Right lobe of liver (tissue), 4 donors: ENCODE results near the gene UBE3B.

ENCODE experiments used
- POLR2A ChIP-seq: fragments of 450-650 bp; IDR thresholded peaks from one replicate; pipeline ENCODE4 v1.6.1; 2017; ENCODE audit warnings: antibody characterized with exemption, mild to moderate bottlenecking
- TF ChIP-seq, protein P1 (sequence below), 4 donors: fragments of 200-600 bp in 3 of 4; fragments of 450-650 bp in 1 of 4; IDR thresholded peaks; one replicate each; pipeline versions ENCODE4 v1.5.1 to v1.8.0; 2016 to 2022; ENCODE audit warnings: antibody characterized with exemption in 4 of 4, mild to moderate bottlenecking in 2 of 4
- donor health status: DM: no; HTN: no; CAD: no.
- donor health status: DM: no; HTN: no; CAD: no.
- donor health status: DM: no; HTN: yes; CAD: no.

DNA sequence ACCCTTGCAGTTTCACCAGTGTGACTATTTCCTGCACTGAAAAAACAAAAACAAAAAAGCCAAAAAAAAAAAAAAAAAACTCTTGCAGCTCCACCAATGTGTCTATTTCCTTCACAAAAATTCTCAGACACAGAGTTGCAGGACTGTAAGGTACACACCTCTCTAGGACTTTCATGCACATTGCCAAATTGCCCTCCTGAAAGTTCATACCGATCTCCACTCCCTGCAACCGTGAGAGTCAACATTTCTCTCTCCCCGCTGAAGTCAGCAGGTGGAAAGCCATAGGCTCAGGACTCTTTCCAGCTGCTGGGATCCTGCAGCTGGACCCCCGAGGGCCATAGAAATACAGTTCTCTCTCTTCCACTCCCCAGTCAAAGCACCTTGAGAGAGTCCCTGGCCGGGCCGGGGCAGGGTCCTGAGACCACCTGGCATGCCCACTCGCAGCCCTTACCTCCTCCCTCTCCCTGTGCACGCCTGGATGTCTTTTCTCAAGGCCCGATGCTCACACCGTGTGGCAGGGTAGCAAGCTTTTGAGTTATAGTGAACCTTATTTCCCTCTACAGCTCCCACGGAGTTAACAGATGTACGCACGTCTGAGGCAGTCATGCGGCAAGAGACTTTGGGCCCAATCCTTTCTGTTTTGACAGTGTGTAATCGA is 72.3 kb downstream of the UBE3B start:
- TF ChIP-seq, protein P1, sequence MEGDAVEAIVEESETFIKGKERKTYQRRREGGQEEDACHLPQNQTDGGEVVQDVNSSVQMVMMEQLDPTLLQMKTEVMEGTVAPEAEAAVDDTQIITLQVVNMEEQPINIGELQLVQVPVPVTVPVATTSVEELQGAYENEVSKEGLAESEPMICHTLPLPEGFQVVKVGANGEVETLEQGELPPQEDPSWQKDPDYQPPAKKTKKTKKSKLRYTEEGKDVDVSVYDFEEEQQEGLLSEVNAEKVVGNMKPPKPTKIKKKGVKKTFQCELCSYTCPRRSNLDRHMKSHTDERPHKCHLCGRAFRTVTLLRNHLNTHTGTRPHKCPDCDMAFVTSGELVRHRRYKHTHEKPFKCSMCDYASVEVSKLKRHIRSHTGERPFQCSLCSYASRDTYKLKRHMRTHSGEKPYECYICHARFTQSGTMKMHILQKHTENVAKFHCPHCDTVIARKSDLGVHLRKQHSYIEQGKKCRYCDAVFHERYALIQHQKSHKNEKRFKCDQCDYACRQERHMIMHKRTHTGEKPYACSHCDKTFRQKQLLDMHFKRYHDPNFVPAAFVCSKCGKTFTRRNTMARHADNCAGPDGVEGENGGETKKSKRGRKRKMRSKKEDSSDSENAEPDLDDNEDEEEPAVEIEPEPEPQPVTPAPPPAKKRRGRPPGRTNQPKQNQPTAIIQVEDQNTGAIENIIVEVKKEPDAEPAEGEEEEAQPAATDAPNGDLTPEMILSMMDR (IDR thresholded peaks at IDR 0.05): no peak
- no peak for TF ChIP-seq POLR2A
